ENCODE data around the gene LHPP. TPM values are rescaled to one million over a fixed set of nuclear protein-coding genes. Genes with fewer than 3 reads are reported as not detected.

The LHPP gene
- total RNA-seq, 1 experiment from 2014 or later = 3.7 TPM

DNA sequence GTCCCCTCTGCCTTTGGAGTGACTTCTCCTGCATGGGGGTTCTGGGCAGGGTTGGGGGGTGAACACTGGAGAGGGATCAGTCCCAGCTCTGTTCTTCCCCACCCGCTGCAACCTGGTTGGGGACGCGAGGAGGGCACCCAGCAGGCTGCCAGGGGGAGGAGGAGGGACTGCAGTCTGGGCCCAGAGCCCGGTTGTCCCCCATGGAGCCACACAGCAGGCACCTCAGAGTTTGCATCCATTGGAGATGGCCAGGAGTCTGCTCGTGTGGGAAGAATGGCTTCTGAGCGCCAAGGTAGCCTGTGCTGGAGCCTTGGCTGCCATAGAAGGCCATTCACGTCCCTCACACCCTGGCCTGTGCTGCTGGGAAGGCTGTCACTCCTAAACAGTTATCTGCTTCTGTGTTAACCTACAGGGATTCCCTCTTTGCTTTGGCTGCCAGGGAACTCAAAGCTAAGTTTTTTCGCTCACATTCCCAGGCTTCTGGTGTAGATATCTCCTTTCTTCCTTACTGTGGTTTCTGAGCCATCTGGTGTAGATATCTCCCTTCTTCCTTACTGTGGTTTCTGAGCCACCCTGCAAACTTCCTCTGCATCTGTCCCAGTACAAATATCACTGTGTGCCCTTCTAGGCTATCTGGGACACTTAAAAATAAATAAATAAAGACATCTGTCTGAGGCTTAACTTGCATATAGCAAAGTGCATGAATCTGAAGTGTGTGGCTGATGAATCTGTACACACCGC is 133.7 kb downstream of the LHPP start:
- intact Hi-C loops (cut with micrococcal nuclease) = no loop called here
- Mint-ChIP-seq H3K4me3 (ENCODE audit: unreplicated experiment) (no peak overlapping the region), H3K4me1 (ENCODE audit: insufficient read depth, unreplicated experiment) (no peaks in the 10 kb centered on the region), H3K9me3 (ENCODE audit: unreplicated experiment) (peaks cover 8% of the 10 kb centered on the region), H3K36me3 (ENCODE audit: insufficient read depth, unreplicated experiment) (no peaks in the 10 kb centered on the region), H3K27ac (ENCODE audit: low read depth, unreplicated experiment) (no peak overlapping the region), H3K27me3 (ENCODE audit: insufficient read depth, unreplicated experiment) (peaks cover 18% of the 10 kb centered on the region)
- ChIA-PET POLR2A (no interaction called here), CTCF (no interaction called here)
- BruUV-seq (replicated peaks) = no TSS peak
- TF ChIP-seq, protein P1, sequence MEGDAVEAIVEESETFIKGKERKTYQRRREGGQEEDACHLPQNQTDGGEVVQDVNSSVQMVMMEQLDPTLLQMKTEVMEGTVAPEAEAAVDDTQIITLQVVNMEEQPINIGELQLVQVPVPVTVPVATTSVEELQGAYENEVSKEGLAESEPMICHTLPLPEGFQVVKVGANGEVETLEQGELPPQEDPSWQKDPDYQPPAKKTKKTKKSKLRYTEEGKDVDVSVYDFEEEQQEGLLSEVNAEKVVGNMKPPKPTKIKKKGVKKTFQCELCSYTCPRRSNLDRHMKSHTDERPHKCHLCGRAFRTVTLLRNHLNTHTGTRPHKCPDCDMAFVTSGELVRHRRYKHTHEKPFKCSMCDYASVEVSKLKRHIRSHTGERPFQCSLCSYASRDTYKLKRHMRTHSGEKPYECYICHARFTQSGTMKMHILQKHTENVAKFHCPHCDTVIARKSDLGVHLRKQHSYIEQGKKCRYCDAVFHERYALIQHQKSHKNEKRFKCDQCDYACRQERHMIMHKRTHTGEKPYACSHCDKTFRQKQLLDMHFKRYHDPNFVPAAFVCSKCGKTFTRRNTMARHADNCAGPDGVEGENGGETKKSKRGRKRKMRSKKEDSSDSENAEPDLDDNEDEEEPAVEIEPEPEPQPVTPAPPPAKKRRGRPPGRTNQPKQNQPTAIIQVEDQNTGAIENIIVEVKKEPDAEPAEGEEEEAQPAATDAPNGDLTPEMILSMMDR (IDR thresholded peaks at IDR 0.05; ENCODE audit: unreplicated experiment) = no peak
- DNase-seq (ENCODE audit: unreplicated experiment) = no peak

DNA sequence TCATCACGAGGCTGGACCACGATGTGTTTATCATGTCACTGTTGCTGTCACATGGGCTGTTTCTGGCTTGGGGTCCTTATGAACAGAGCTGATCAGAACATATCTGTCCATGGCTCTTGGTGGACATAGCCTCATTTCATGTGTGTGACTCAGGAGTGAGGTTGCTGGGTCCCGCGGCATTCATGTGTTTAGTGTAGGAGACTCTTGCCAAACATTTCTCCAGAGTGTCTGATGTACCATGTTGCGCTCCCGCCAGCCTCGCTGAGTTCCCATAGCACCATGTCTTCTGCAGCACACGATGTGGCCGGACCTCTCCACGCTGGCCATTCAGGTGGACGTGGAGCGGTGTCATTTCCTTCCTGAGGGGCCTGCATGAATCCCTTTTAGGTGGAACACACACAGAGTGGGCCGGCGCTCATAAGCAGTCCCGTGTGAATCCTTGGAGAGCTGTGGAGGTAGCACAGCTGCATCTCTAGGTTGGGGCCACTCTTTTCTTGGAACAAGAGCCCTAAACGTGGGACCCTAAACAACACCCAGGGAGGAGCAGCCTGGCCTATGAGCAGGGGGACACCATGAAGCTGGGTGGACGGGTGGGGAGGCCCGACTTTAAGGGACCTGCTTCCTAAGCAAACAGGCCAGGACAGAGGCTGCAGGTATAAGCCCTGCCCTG is 134.6 kb downstream of the LHPP start:
- TF ChIP-seq, protein P1 (IDR thresholded peaks at IDR 0.05; ENCODE audit: unreplicated experiment) = no peak
- Mint-ChIP-seq H3K4me1 (ENCODE audit: insufficient read depth, unreplicated experiment) (no peaks in the 10 kb centered on the region), H3K27me3 (ENCODE audit: insufficient read depth, unreplicated experiment) (peaks cover 18% of the 10 kb centered on the region), H3K27ac (ENCODE audit: low read depth, unreplicated experiment) (no peak overlapping the region), H3K36me3 (ENCODE audit: insufficient read depth, unreplicated experiment) (no peaks in the 10 kb centered on the region), H3K9me3 (ENCODE audit: unreplicated experiment) (peaks cover 6% of the 10 kb centered on the region), H3K4me3 (ENCODE audit: unreplicated experiment) (no peak overlapping the region)
- POLR2A ChIA-PET = no interaction called here
- CTCF ChIA-PET = interaction anchor here (0.6 kb wide), 3 partner anchors 37 to 465 kb away, joined by 3 to 5 read pairs (median 4); no protein-coding TSS in a partner anchor
- intact Hi-C loops (cut with micrococcal nuclease) = no loop called here
- DNase-seq (ENCODE audit: unreplicated experiment) = no peak
- BruUV-seq (replicated peaks) = no TSS peak

DNA sequence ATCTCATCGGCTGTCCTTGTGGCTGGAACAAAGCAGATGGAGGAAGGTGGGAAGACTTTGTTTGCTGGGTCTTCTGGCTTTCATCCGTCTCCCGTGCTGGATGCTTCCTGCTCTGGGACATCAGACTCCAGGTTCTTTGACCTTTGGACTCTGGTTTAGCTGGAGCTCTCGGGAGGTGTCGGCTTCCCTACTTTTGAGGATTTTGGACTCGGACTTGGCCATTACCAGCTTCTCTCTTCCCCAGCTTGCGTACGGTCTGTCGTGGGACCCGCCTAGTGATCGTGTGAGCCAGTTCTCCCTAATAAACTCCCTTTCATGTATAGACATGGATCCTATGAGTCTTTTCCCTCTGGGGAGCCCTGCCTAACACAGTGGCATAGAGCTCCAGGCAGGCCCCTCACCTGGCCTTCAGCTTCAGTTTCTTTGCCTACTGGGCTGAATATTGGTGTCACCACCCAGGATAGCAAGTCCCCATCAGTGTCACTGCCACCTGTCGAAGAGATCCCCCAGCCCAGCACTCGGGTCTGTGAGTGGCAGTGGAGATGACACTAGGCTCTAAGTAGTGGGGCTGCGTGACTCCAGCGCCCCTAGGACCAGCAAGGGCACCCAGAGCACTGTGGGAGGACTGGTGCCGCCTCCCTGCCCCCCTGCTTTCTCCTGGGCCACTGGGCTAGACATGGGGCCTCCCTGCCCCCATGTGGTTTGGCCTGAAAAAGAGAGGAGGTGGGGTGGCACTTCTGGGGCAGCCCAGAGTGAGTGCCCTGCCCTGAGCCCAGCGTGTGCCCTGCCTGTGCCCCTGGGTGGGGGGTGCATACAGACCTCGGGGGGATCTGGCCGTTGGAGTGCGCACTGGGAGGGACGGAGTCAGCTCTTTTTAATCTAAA is 135.6 kb downstream of the LHPP start:
- no TSS peak for BruUV-seq (replicated peaks)
- POLR2A ChIA-PET = no interaction called here
- CTCF ChIA-PET = interaction anchor here (0.6 kb wide), 3 partner anchors 38 to 464 kb away, joined by 3 to 5 read pairs (median 4); no protein-coding TSS in a partner anchor
- TF ChIP-seq, protein P1 (IDR thresholded peaks at IDR 0.05; ENCODE audit: unreplicated experiment) = no peak
- peaks cover 18% of the 10 kb centered on the region for H3K27me3 Mint-ChIP-seq (ENCODE audit: insufficient read depth, unreplicated experiment)
- H3K4me1 Mint-ChIP-seq (ENCODE audit: insufficient read depth, unreplicated experiment) = no peaks in the 10 kb centered on the region
- no peaks in the 10 kb centered on the region for H3K9me3 Mint-ChIP-seq (ENCODE audit: unreplicated experiment)
- no peaks in the 10 kb centered on the region for H3K36me3 Mint-ChIP-seq (ENCODE audit: insufficient read depth, unreplicated experiment)
- intact Hi-C loops (cut with micrococcal nuclease) = no loop called here
- no peak overlapping the region for H3K27ac Mint-ChIP-seq (ENCODE audit: low read depth, unreplicated experiment)
- no peak for DNase-seq (ENCODE audit: unreplicated experiment)
- H3K4me3 Mint-ChIP-seq (ENCODE audit: unreplicated experiment) = no peak overlapping the region

DNA sequence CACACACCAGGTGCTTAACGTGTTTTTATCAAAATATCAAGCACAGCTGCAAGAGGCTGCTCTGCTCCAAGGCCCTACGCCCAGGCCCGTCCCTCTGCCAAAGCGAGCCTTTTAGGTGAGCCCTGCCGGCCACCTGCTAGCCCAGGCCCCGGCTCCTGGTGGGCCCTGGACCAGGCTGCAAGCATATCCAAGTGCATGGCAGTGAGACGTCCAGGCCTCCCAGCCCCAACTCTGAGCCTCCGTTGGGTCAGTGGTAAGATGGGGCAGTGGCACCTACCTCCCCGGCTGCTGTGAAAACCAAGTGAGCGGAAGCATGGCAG is 136.2 kb downstream of the LHPP start:
- H3K9me3 Mint-ChIP-seq (ENCODE audit: unreplicated experiment) = no peaks in the 10 kb centered on the region
- no peak overlapping the region for H3K4me3 Mint-ChIP-seq (ENCODE audit: unreplicated experiment)
- TF ChIP-seq, protein P1 (IDR thresholded peaks at IDR 0.05; ENCODE audit: unreplicated experiment) = no peak
- intact Hi-C loops (cut with micrococcal nuclease) = no loop called here
- H3K4me1 Mint-ChIP-seq (ENCODE audit: insufficient read depth, unreplicated experiment) = no peaks in the 10 kb centered on the region
- H3K36me3 Mint-ChIP-seq (ENCODE audit: insufficient read depth, unreplicated experiment) = no peaks in the 10 kb centered on the region
- CTCF ChIA-PET = no interaction called here
- BruUV-seq (replicated peaks) = no TSS peak
- no peak overlapping the region for H3K27ac Mint-ChIP-seq (ENCODE audit: low read depth, unreplicated experiment)
- DNase-seq (ENCODE audit: unreplicated experiment) = no peak
- POLR2A ChIA-PET = no interaction called here
- peaks cover 18% of the 10 kb centered on the region for H3K27me3 Mint-ChIP-seq (ENCODE audit: insufficient read depth, unreplicated experiment)
